HepG2 (cell line): Measurements from ENCODE around the gene SPRED2. TPM values are rescaled to one million over a fixed set of nuclear protein-coding genes. Genes with fewer than 3 reads are reported as not detected.

Experiments used
- ATF7-NPFF ChIP-seq: sonication (generic); formaldehyde crosslinking; IDR thresholded peaks from 2 replicates; pipeline ENCODE4 v1.8.1; 2023; ENCODE audit warnings: mild to moderate bottlenecking, low read depth, missing genetic modification reagents, moderate library complexity
- BRCA1 ChIP-seq: sonication (generic); formaldehyde crosslinking; IDR thresholded peaks from 2 replicates; pipeline ENCODE4 v1.4.0; 2020; ENCODE audit warnings: missing genetic modification reagents
- EP300 ChIP-seq, 3 experiments: sonication (generic) in 1 of 3; formaldehyde crosslinking in 1 of 3; IDR thresholded peaks; 2 replicates each; pipeline versions ENCODE4 v1.5.1 to v1.6.1; 2011 to 2020; ENCODE audit warnings: low read depth in 2 of 3, low read length in 2 of 3, borderline replicate concordance in 1 of 3, improper control_type of control experiment in 1 of 3, mild to moderate bottlenecking in 1 of 3, missing genetic modification reagents in 1 of 3, moderate library complexity in 1 of 3
- GZF1 ChIP-seq: sonication (generic); formaldehyde crosslinking; IDR thresholded peaks from 2 replicates; pipeline ENCODE4 v1.5.1; 2020; ENCODE audit warnings: mild to moderate bottlenecking, missing genetic modification reagents
- HHEX ChIP-seq: IDR thresholded peaks from 2 replicates; pipeline ENCODE4 v1.6.1; 2016; ENCODE audit warnings: control low read depth
- HOXA5 ChIP-seq: sonication (generic); formaldehyde crosslinking; IDR thresholded peaks from 2 replicates; pipeline ENCODE4 v1.4.0; 2020; ENCODE audit warnings: missing genetic modification reagents
- KAT7 ChIP-seq: IDR thresholded peaks from 2 replicates; pipeline ENCODE4 v1.6.1; 2018; ENCODE audit warnings: borderline replicate concordance, missing compliant biosample characterization
- KLF13 ChIP-seq: sonication (generic); formaldehyde crosslinking; IDR thresholded peaks from 2 replicates; pipeline ENCODE4 v1.4.0; 2020; ENCODE audit warnings: mild to moderate bottlenecking, missing genetic modification reagents
- NR2F6 ChIP-seq, 2 experiments: IDR thresholded peaks; 2 replicates each; pipeline ENCODE4 v1.6.1; 2016; ENCODE audit warnings: antibody characterized with exemption in 1 of 2, mild to moderate bottlenecking in 1 of 2
- ONECUT2 ChIP-seq: sonication (generic); formaldehyde crosslinking; IDR thresholded peaks from 2 replicates; pipeline ENCODE4 v1.4.0; 2020; ENCODE audit warnings: missing genetic modification reagents
- POLR2A ChIP-seq, 2 experiments: IDR thresholded peaks; 2 replicates each; pipeline ENCODE4 v1.6.1; 2011; ENCODE audit warnings: low read depth in 2 of 2, low read length in 2 of 2, mild to moderate bottlenecking in 1 of 2, moderate library complexity in 1 of 2; ENCODE audit not compliant: insufficient read depth in 1 of 2
- RBFOX2 ChIP-seq: fragments of 200-400 bp; formaldehyde crosslinking; IDR thresholded peaks from 2 replicates; pipeline ENCODE4 v1.6.1; 2017; ENCODE audit warnings: low read depth, mild to moderate bottlenecking, low read length
- SALL1 ChIP-seq: sonication (generic); formaldehyde crosslinking; IDR thresholded peaks from 2 replicates; pipeline ENCODE4 v1.8.0; 2022; ENCODE audit warnings: mild to moderate bottlenecking, missing genetic modification reagents
- SIX1 ChIP-seq: sonication (generic); formaldehyde crosslinking; IDR thresholded peaks from 2 replicates; pipeline ENCODE4 v1.4.0; 2020; ENCODE audit warnings: missing genetic modification reagents, borderline replicate concordance
- SMAD9 ChIP-seq: sonication (generic); formaldehyde crosslinking; IDR thresholded peaks from 2 replicates; pipeline ENCODE4 v1.5.1; 2020; ENCODE audit warnings: mild to moderate bottlenecking, missing genetic modification reagents
- SP5 ChIP-seq: IDR thresholded peaks from 2 replicates; pipeline ENCODE4 v1.6.1; 2016; ENCODE audit warnings: low read depth, borderline replicate concordance
- TBP ChIP-seq: sonication (generic); formaldehyde crosslinking; IDR thresholded peaks from 2 replicates; pipeline ENCODE4 v1.5.0; 2020; ENCODE audit warnings: missing genetic modification reagents
- YEATS2 ChIP-seq: sonication (generic); formaldehyde crosslinking; IDR thresholded peaks from 2 replicates; pipeline ENCODE4 v1.4.0; 2020; ENCODE audit warnings: missing genetic modification reagents, borderline replicate concordance
- ZNF234 ChIP-seq: sonication (generic); formaldehyde crosslinking; conservative IDR thresholded peaks from 2 replicates; pipeline ENCODE4 v1.5.1; 2020; ENCODE audit warnings: mild to moderate bottlenecking, missing genetic modification reagents
- ZNF235 ChIP-seq: sonication (generic); formaldehyde crosslinking; IDR thresholded peaks from 2 replicates; pipeline ENCODE4 v1.8.1; 2023; ENCODE audit warnings: mild to moderate bottlenecking, missing genetic modification reagents, borderline replicate concordance
- ZNF260 ChIP-seq: sonication (generic); formaldehyde crosslinking; IDR thresholded peaks from 2 replicates; pipeline ENCODE4 v1.4.0; 2020; ENCODE audit warnings: missing genetic modification reagents, low read depth, mild to moderate bottlenecking, borderline replicate concordance
- ZNF331 ChIP-seq: sonication (generic); formaldehyde crosslinking; IDR thresholded peaks from 2 replicates; pipeline ENCODE4 v1.4.0; 2020; ENCODE audit warnings: missing genetic modification reagents
- ZNF484 ChIP-seq: sonication (generic); formaldehyde crosslinking; IDR thresholded peaks from 2 replicates; pipeline ENCODE4 v1.5.1; 2020; ENCODE audit warnings: mild to moderate bottlenecking, low read depth, missing genetic modification reagents, borderline replicate concordance
- ZNF530 ChIP-seq: sonication (generic); formaldehyde crosslinking; IDR thresholded peaks from 2 replicates; pipeline ENCODE4 v1.5.0; 2020; ENCODE audit warnings: low read depth, mild to moderate bottlenecking, missing genetic modification reagents
- ZNF562 ChIP-seq: sonication (generic); formaldehyde crosslinking; IDR thresholded peaks from 2 replicates; pipeline ENCODE4 v1.8.0; 2022; ENCODE audit warnings: missing genetic modification reagents, borderline replicate concordance
- ZNF563 ChIP-seq: sonication (generic); formaldehyde crosslinking; IDR thresholded peaks from 2 replicates; pipeline ENCODE4 v1.8.0; 2022; ENCODE audit warnings: mild to moderate bottlenecking, moderate library complexity, missing genetic modification reagents
- ZNF574 ChIP-seq: sonication (generic); formaldehyde crosslinking; IDR thresholded peaks from 2 replicates; pipeline ENCODE4 v1.4.0; 2020; ENCODE audit warnings: missing genetic modification reagents
- ZNF761 ChIP-seq: sonication (generic); formaldehyde crosslinking; conservative IDR thresholded peaks from 2 replicates; pipeline ENCODE4 v1.4.0; 2020; ENCODE audit warnings: mild to moderate bottlenecking, missing genetic modification reagents
- ZSCAN21 ChIP-seq: sonication (generic); formaldehyde crosslinking; IDR thresholded peaks from 2 replicates; pipeline ENCODE4 v1.8.0; 2022; ENCODE audit warnings: mild to moderate bottlenecking, missing genetic modification reagents, moderate library complexity, borderline replicate concordance
- ZSCAN9 ChIP-seq: IDR thresholded peaks from 2 replicates; pipeline ENCODE4 v1.6.1; 2016; ENCODE audit warnings: borderline replicate concordance
- polyA plus RNA-seq, 8 experiments: library from polyadenylated mRNA; depleted of rRNA in 3 of 8; stranded (reverse) in 7 of 8; unstranded in 1 of 8; fragments of >200 nt; fragmentation: Illumina TruSeq in 4 of 8; extraction: Trizol in 4 of 8; gene quantifications; 2 replicates each; pipeline versions ENCODE4 v1.2.1 to v1.2.3, GENCODE V29; 2011 to 2016; ENCODE audit warnings: low read depth in 4 of 8, missing spikeins in 1 of 8, mixed read lengths in 1 of 8; ENCODE audit not compliant: insufficient read depth in 1 of 8
- total RNA-seq, 5 experiments: library from RNA; depleted of rRNA; stranded (reverse); fragments of >200 nt; fragmentation: Illumina TruSeq; extraction: Trizol; gene quantifications; 2 replicates each; pipeline ENCODE4 v1.2.3, GENCODE V29; 2016; ENCODE audit warnings: low read depth in 1 of 5

The SPRED2 gene
- total and polyA plus RNA-seq, 2 of the 13 experiments (the other 11 are each of a cell fraction or from before 2014, with no cell fraction given): 13.0 to 37.0 TPM

- TF ChIP-seq HHEX (CRISPR knock-in tag): 0 out of 2 replicates have a peak, but pooled peaks have one; percentile 20
- TF ChIP-seq ZNF260: no peak
- peak in 1 of 2 experiments; percentile 83; a peak in 2 of 4 replicates for TF ChIP-seq EP300 (IDR thresholded peaks at IDR 0.05; ENCODE audit: low read depth in 2 of 2, low read length in 2 of 2)
- peak; percentile 54; the same call in 1 of the 2 replicates for TF ChIP-seq EP300 (CRISPR knock-in tag; IDR thresholded peaks at IDR 0.05; ENCODE audit: borderline replicate concordance)
- TF ChIP-seq ZNF484 (CRISPR knock-in tag): no peak
- TF ChIP-seq ZNF530: no peak
- no peak for TF ChIP-seq BRCA1 (CRISPR knock-in tag)
- no peak for TF ChIP-seq GZF1 (CRISPR knock-in tag)
- TF ChIP-seq ZSCAN9 (CRISPR knock-in tag): peak; percentile 40; the same call in 1 of the 2 replicates
- peak; percentile 91 for TF ChIP-seq SALL1 (CRISPR knock-in tag)
- no peak for TF ChIP-seq YEATS2 (CRISPR knock-in tag)
- TF ChIP-seq TBP: no peak
- no peak for TF ChIP-seq KAT7
- TF ChIP-seq ZNF331: peak; percentile 80
- TF ChIP-seq ZNF235 (CRISPR knock-in tag): no peak
- TF ChIP-seq ZNF574 (CRISPR knock-in tag): peak; percentile 40; the same call in 1 of the 2 replicates
- no peak for TF ChIP-seq ZNF562
- no peak for TF ChIP-seq KLF13
- peak; percentile 55; the same call in 1 of the 2 replicates for TF ChIP-seq SP5 (CRISPR knock-in tag)
- TF ChIP-seq ONECUT2 (CRISPR knock-in tag): no peak
- TF ChIP-seq SIX1 (CRISPR knock-in tag): peak; percentile 98
- TF ChIP-seq HOXA5 (CRISPR knock-in tag): no peak
- no peak for TF ChIP-seq POLR2A (IDR thresholded peaks at IDR 0.05; ENCODE audit: insufficient read depth in 1 of 2, low read depth in 2 of 2, low read length in 2 of 2)
- TF ChIP-seq RBFOX2: no peak
- no peak for TF ChIP-seq SMAD9 (CRISPR knock-in tag)
- TF ChIP-seq ZSCAN21 (CRISPR knock-in tag): no peak; the same call in 1 of the 2 replicates
- TF ChIP-seq NR2F6 (IDR thresholded peaks at IDR 0.05): 0 out of 2 replicates have a peak, but pooled peaks have one; percentile 20
- TF ChIP-seq NR2F6 (CRISPR knock-in tag; IDR thresholded peaks at IDR 0.05): no peak; the same call in 1 of the 2 replicates
- TF ChIP-seq ZNF563 (CRISPR knock-in tag): no peak
- no peak for TF ChIP-seq ATF7-NPFF (CRISPR knock-in tag)
- TF ChIP-seq ZNF761 (CRISPR knock-in tag): no peak
- TF ChIP-seq ZNF234 (CRISPR knock-in tag): no peak
These were observed 61.9 kb downstream of the SPRED2 start (continued) for GRCh38 chr2:65370387-65371073.
